ENCODE data around the gene PMF1.

Gene PMF1

DNA sequence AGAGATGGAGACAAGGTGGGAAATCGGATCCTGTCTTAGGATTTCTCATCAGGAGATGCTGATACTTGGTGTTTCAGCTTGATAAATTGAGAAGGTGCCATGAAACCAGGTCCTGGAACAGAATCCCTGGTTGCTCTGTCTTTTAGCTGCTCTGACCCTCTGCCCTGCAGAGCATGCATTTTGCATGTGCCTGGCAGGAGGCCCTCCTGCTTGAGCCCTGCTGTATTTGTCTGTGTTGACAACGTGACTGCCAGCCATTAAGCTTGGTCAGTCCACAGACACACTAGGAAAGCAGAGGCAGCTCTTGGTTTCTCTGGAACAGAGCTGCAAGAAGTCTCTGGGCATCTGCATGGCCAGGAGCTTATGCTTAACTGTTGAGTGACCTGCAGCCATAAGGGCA is 16.4 kb upstream of the PMF1 start:
- no peak for DNase-seq (ENCODE audit: extremely low read depth, insufficient read length)
- TF ChIP-seq, protein P1, sequence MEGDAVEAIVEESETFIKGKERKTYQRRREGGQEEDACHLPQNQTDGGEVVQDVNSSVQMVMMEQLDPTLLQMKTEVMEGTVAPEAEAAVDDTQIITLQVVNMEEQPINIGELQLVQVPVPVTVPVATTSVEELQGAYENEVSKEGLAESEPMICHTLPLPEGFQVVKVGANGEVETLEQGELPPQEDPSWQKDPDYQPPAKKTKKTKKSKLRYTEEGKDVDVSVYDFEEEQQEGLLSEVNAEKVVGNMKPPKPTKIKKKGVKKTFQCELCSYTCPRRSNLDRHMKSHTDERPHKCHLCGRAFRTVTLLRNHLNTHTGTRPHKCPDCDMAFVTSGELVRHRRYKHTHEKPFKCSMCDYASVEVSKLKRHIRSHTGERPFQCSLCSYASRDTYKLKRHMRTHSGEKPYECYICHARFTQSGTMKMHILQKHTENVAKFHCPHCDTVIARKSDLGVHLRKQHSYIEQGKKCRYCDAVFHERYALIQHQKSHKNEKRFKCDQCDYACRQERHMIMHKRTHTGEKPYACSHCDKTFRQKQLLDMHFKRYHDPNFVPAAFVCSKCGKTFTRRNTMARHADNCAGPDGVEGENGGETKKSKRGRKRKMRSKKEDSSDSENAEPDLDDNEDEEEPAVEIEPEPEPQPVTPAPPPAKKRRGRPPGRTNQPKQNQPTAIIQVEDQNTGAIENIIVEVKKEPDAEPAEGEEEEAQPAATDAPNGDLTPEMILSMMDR (IDR thresholded peaks at IDR 0.05; ENCODE audit: insufficient read depth, low read length, poor library complexity, severe bottlenecking), result no peak
- no peak overlapping the region for H3K4me3 ChIP-seq (replicated peaks; ENCODE audit: low read depth, low read length)
- H3K36me3 ChIP-seq (ENCODE audit: control insufficient read depth, insufficient read depth, low read length), result peaks cover 11% of the 10 kb centered on the region
- no peaks in the 10 kb centered on the region for H3K27me3 ChIP-seq (replicated peaks; ENCODE audit: control insufficient read depth, insufficient read depth, low read length)

DNA sequence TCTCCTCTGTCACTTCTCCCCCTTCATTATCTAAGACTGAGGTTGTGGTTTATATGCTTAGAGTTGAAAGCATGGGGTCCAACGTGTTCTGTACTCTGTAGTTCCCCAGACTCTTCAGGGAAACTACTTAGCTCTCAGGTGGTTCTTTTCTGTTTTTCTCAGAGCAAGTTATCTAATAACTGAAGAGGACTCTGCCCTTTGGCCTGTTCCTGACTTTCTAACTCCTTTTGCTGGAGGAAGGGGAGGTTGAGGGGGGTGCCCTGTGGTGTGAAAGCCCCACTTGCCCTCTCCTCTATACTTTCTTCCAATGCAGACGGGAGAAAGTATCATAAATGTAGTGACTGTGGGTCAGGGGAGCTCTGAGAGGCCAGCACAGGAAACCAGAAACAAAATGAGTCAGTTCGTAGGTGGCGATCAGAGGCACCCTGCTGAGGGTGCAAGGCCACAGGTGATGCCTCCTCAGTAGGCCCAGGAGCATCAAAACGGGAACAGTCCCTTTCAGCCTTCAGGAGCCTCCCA is 13.9 kb upstream of the PMF1 start:
- Histone ChIP-seq H3K27me3 (replicated peaks; ENCODE audit: control insufficient read depth, insufficient read depth, low read length) (no peaks in the 10 kb centered on the region), H3K36me3 (ENCODE audit: control insufficient read depth, insufficient read depth, low read length) (peaks cover 15% of the 10 kb centered on the region), H3K4me3 (replicated peaks; ENCODE audit: low read depth, low read length) (no peak overlapping the region; the same call in 1 of the 2 replicates)
- TF ChIP-seq, protein P1 (IDR thresholded peaks at IDR 0.05; ENCODE audit: insufficient read depth, low read length, poor library complexity, severe bottlenecking), result no peak
- no peak for DNase-seq (ENCODE audit: extremely low read depth, insufficient read length)

DNA sequence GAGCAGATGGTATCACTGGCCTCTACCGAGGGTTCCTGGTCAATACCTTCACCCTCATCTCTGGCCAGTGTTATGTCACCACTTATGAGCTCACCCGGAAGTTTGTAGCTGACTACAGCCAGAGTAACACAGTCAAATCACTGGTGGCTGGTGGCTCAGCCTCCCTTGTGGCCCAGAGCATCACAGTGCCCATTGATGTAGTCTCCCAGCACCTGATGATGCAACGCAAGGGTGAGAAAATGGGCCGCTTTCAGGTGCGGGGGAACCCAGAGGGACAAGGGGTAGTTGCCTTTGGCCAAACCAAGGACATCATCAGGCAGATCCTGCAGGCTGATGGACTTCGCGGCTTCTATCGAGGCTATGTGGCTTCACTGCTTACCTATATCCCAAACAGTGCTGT is 12.8 kb upstream of the PMF1 start:
- TF ChIP-seq, protein P1 (IDR thresholded peaks at IDR 0.05; ENCODE audit: insufficient read depth, low read length, poor library complexity, severe bottlenecking), result no peak
- H3K36me3 ChIP-seq (ENCODE audit: control insufficient read depth, insufficient read depth, low read length), result peaks cover 19% of the 10 kb centered on the region
- H3K27me3 ChIP-seq (replicated peaks; ENCODE audit: control insufficient read depth, insufficient read depth, low read length), result no peaks in the 10 kb centered on the region
- DNase-seq (ENCODE audit: extremely low read depth, insufficient read length), result no peak
- H3K4me3 ChIP-seq (replicated peaks; ENCODE audit: low read depth, low read length), result no peak overlapping the region

DNA sequence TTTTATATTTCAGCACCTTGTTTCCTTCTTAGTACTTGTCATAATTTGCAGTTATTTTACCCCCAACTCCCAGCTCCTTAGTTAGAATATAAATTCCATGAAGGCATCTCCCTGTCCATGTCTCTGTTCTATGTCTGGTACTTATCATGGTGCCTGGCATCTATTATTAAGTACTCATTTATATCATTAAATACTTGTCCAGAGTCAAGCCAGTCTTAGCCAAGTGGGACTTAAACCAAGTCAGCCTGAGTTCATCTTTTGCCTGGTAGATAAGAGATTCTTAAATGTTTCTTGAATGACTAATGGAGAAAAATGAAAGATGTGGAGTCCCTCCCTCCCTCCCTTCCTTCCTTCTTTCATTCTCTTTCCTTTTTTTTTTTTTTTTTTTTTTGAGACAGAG is 9.5 kb upstream of the PMF1 start:
- H3K27me3 ChIP-seq (replicated peaks; ENCODE audit: control insufficient read depth, insufficient read depth, low read length), result no peaks in the 10 kb centered on the region
- no peak overlapping the region for H3K4me3 ChIP-seq (replicated peaks; ENCODE audit: low read depth, low read length)
- peaks cover 16% of the 10 kb centered on the region for H3K36me3 ChIP-seq (ENCODE audit: control insufficient read depth, insufficient read depth, low read length)
- DNase-seq (ENCODE audit: extremely low read depth, insufficient read length), result no peak
- TF ChIP-seq, protein P1 (IDR thresholded peaks at IDR 0.05; ENCODE audit: insufficient read depth, low read length, poor library complexity, severe bottlenecking), result no peak

DNA sequence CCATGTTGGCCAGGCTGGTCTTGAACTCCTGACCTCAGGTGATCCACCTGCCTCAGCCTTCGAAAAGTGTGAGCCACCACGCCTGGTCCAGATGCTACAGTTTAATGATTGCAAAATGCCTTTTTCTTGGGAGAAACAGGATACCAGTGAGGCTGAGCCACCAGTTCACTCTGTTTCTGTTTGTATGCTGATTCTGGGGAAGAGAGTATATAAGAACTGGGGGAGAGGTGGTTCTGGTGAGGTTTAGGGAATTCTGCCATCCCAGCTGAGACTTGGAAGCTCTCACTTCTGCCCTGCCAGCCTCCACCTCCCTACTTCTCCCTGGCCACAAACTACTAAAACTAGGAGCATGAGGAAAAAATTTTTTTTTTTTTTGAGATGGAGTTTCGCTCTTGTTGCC is 8.1 kb upstream of the PMF1 start:
- Histone ChIP-seq H3K4me3 (replicated peaks; ENCODE audit: low read depth, low read length) (no peak overlapping the region), H3K36me3 (ENCODE audit: control insufficient read depth, insufficient read depth, low read length) (peaks cover 17% of the 10 kb centered on the region), H3K27me3 (replicated peaks; ENCODE audit: control insufficient read depth, insufficient read depth, low read length) (no peaks in the 10 kb centered on the region)
- no peak for DNase-seq (ENCODE audit: extremely low read depth, insufficient read length)
- TF ChIP-seq, protein P1 (IDR thresholded peaks at IDR 0.05; ENCODE audit: insufficient read depth, low read length, poor library complexity, severe bottlenecking), result no peak

DNA sequence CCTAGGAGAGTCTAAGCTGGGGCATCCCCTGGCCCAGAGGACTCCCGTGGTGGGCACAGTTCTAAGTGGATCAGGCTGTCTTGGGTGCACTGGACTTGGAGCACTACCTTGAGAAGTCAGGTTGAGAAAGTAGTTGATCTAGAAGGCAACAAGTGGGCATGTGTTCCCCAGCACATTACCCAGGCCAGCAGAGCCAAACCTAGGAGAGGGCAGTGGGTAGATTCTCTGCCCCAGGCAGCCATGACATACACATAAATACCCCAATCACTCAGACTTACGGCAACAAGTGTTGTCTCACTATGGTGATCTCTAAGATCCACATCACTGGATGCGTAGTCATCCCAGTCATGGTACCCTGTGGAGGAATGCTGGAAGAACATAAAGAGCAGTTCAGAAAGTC is 1.6 kb upstream of the PMF1 start:
- no peak overlapping the region for H3K4me3 ChIP-seq (replicated peaks; ENCODE audit: low read depth, low read length)
- peaks cover 15% of the 10 kb centered on the region for H3K36me3 ChIP-seq (ENCODE audit: control insufficient read depth, insufficient read depth, low read length)
- TF ChIP-seq, protein P1 (IDR thresholded peaks at IDR 0.05; ENCODE audit: insufficient read depth, low read length, poor library complexity, severe bottlenecking), result no peak
- no peak for DNase-seq (ENCODE audit: extremely low read depth, insufficient read length)
- no peaks in the 10 kb centered on the region for H3K27me3 ChIP-seq (replicated peaks; ENCODE audit: control insufficient read depth, insufficient read depth, low read length)

All from GM06990 (cell line).